ENCODE results near the gene HMX1. TPM values are rescaled to one million over a fixed set of nuclear protein-coding genes. Genes with fewer than 3 reads are reported as not detected.

The HMX1 gene
- polyA plus RNA-seq, 1 donor (not counting 4 experiments of a cell fraction or from before 2014, with no cell fraction given), result not detected

GRCh38 chr4:8836664-8837171, 34.9 kb downstream of the HMX1 start:
- Histone ChIP-seq H3K36me3 (ENCODE audit: control insufficient read depth in 2 of 2, extremely low read depth in 1 of 2, insufficient read depth in 2 of 2, low read length in 2 of 2) (no peaks in the 10 kb centered on the region), H3K27me3 (ENCODE audit: control insufficient read depth, extremely low read depth, insufficient read depth, low read length) (no peaks in the 10 kb centered on the region), H3K9me1 (ENCODE audit: control insufficient read depth, extremely low read depth, insufficient read depth, low read length) (no peaks in the 10 kb centered on the region), H3K27ac (ENCODE audit: control insufficient read depth, insufficient read depth, low read length) (no peak overlapping the region), H3K4me1 (ENCODE audit: control insufficient read depth, extremely low read depth, insufficient read depth, low read length) (no peaks in the 10 kb centered on the region), H3K79me2 (ENCODE audit: control insufficient read depth, insufficient read depth, low read length) (no peaks in the 10 kb centered on the region), H3K9ac (ENCODE audit: control insufficient read depth, extremely low read depth, insufficient read depth, low read length) (no peak overlapping the region), H3K4me2 (ENCODE audit: control insufficient read depth, extremely low read depth, insufficient read depth, low read depth, low read length) (no peak overlapping the region), H4K20me1 (ENCODE audit: control insufficient read depth, extremely low read depth, insufficient read depth, low read length) (no peaks in the 10 kb centered on the region), H3K9me3 (ENCODE audit: control insufficient read depth, low read depth, low read length) (peaks cover 2% of the 10 kb centered on the region), H3K4me3 (ENCODE audit: control insufficient read depth in 2 of 3, extremely low read depth in 1 of 3, insufficient read depth in 2 of 3, low read depth in 1 of 3, low read length in 3 of 3) (no peak overlapping the region), H2AFZ (ENCODE audit: control insufficient read depth, low read length) (no peak overlapping the region)
- dilution Hi-C loops (cut with MboI; ENCODE audit: extremely low pct_ligation_motif_present, low sequenced_read_pairs), result no loop called here
- TF ChIP-seq CTCF (optimal IDR thresholded peaks at IDR 0.05 in 1 of 3, IDR thresholded peaks at IDR 0.05 in 1 of 3, conservative IDR thresholded peaks at IDR 0.05 in 1 of 3; ENCODE audit: extremely low read depth in 1 of 3, insufficient read depth in 2 of 3, low read length in 3 of 3) (no peak), EZH2 (IDR thresholded peaks at IDR 0.05; ENCODE audit: low read length) (no peak)
- FAIRE-seq (no peak), DNase-seq (ENCODE audit: low read depth, low spot score) (no peak)

GRCh38 chr4:8835521-8836365, 35.9 kb downstream of the HMX1 start:
- Histone ChIP-seq H4K20me1 (ENCODE audit: control insufficient read depth, extremely low read depth, insufficient read depth, low read length) (no peaks in the 10 kb centered on the region), H3K4me1 (ENCODE audit: control insufficient read depth, extremely low read depth, insufficient read depth, low read length) (no peaks in the 10 kb centered on the region), H3K79me2 (ENCODE audit: control insufficient read depth, insufficient read depth, low read length) (no peaks in the 10 kb centered on the region), H3K27me3 (ENCODE audit: control insufficient read depth, extremely low read depth, insufficient read depth, low read length) (no peaks in the 10 kb centered on the region), H3K9ac (ENCODE audit: control insufficient read depth, extremely low read depth, insufficient read depth, low read length) (no peak overlapping the region), H3K27ac (ENCODE audit: control insufficient read depth, insufficient read depth, low read length) (no peak overlapping the region), H3K4me2 (ENCODE audit: control insufficient read depth, extremely low read depth, insufficient read depth, low read depth, low read length) (no peak overlapping the region), H3K9me3 (ENCODE audit: control insufficient read depth, low read depth, low read length) (no peaks in the 10 kb centered on the region), H3K4me3 (ENCODE audit: control insufficient read depth in 2 of 3, extremely low read depth in 1 of 3, insufficient read depth in 2 of 3, low read depth in 1 of 3, low read length in 3 of 3) (no peak overlapping the region), H2AFZ (ENCODE audit: control insufficient read depth, low read length) (no peak overlapping the region), H3K36me3 (ENCODE audit: control insufficient read depth in 2 of 2, extremely low read depth in 1 of 2, insufficient read depth in 2 of 2, low read length in 2 of 2) (no peaks in the 10 kb centered on the region), H3K9me1 (ENCODE audit: control insufficient read depth, extremely low read depth, insufficient read depth, low read length) (no peaks in the 10 kb centered on the region)
- FAIRE-seq (no peak), DNase-seq (ENCODE audit: low read depth, low spot score) (no peak)
- dilution Hi-C loops (cut with MboI; ENCODE audit: extremely low pct_ligation_motif_present, low sequenced_read_pairs), result no loop called here
- no peak for TF ChIP-seq EZH2 (IDR thresholded peaks at IDR 0.05; ENCODE audit: low read length)
- no peak for TF ChIP-seq CTCF (optimal IDR thresholded peaks at IDR 0.05 in 1 of 3, IDR thresholded peaks at IDR 0.05 in 1 of 3, conservative IDR thresholded peaks at IDR 0.05 in 1 of 3; ENCODE audit: extremely low read depth in 1 of 3, insufficient read depth in 2 of 3, low read length in 3 of 3)

Measured in keratinocyte (primary cell).